Liver (tissue), 3 donors: ENCODE measurements around the gene SDC1.

Source experiments
- CTCF ChIP-seq: fragments of 150-350 bp; IDR thresholded peaks from 2 replicates; pipeline ENCODE4 v1.5.1; 2017; ENCODE audit warnings: improper control_type of control experiment, low read depth, low read length; ENCODE audit not compliant: missing input control
- EGR1 ChIP-seq, 2 donors: IDR thresholded peaks; 2 replicates each; pipeline ENCODE4 v1.6.1; 2016 to 2018; ENCODE audit warnings: antibody characterized with exemption in 2 of 2, low read depth in 2 of 2
- GABPA ChIP-seq, 2 donors: IDR thresholded peaks in 1 of 2; conservative IDR thresholded peaks in 1 of 2; 2 replicates each; pipeline ENCODE4 v1.6.1; 2016; ENCODE audit warnings: antibody characterized with exemption in 2 of 2, mild to moderate bottlenecking in 1 of 2, moderate library complexity in 1 of 2
- JUND ChIP-seq, 2 donors: IDR thresholded peaks; 2 replicates each; pipeline ENCODE4 v1.6.1; 2016; ENCODE audit warnings: antibody characterized with exemption in 2 of 2
- MAX ChIP-seq: IDR thresholded peaks from 2 replicates; pipeline ENCODE4 v1.6.1; 2016; ENCODE audit warnings: antibody characterized with exemption
- RAD21 ChIP-seq, 2 donors: IDR thresholded peaks; 2 replicates each; pipeline ENCODE4 v1.6.1; 2016; ENCODE audit warnings: antibody characterized with exemption in 2 of 2, mild to moderate bottlenecking in 2 of 2
- SP1 ChIP-seq: IDR thresholded peaks from 2 replicates; pipeline ENCODE4 v1.6.1; 2018; ENCODE audit warnings: antibody characterized with exemption, mild to moderate bottlenecking
- TAF1 ChIP-seq: conservative IDR thresholded peaks from 2 replicates; pipeline ENCODE4 v1.6.1; 2016; ENCODE audit warnings: antibody characterized with exemption, mild to moderate bottlenecking
- YY1 ChIP-seq: IDR thresholded peaks from 2 replicates; pipeline ENCODE4 v1.6.1; 2016; ENCODE audit warnings: antibody characterized with exemption, mild to moderate bottlenecking
- donor health status: healthy.
- donor health status: healthy.

GRCh38 chr2:20200697-20201555 lies 24.0 kb downstream of the SDC1 start:
- TF ChIP-seq MAX (peak; percentile 4), TAF1 (no peak), GABPA (IDR thresholded peaks at IDR 0.05 in 1 of 2, conservative IDR thresholded peaks at IDR 0.05 in 1 of 2) (no peak), YY1 (no peak), EGR1 (IDR thresholded peaks at IDR 0.05; ENCODE audit: low read depth in 2 of 2) (no peak), CTCF (no peak), RAD21 (IDR thresholded peaks at IDR 0.05) (peak; percentile 42 to 52), SP1 (peak; percentile 60), JUND (IDR thresholded peaks at IDR 0.05) (peak in 1 of 2 donors; percentile 64)
